ENCODE data around the gene EXOC6. TPM values are rescaled to one million over a fixed set of nuclear protein-coding genes. Genes with fewer than 3 reads are reported as not detected.
A peak's percentile ranks its signal among the peaks of the same experiment; 100 is the strongest.

EXOC6 gene
- polyA plus RNA-seq, 6 donors from 2014 or later: 11.8 to 16.2 (median 14.4) TPM

DNA sequence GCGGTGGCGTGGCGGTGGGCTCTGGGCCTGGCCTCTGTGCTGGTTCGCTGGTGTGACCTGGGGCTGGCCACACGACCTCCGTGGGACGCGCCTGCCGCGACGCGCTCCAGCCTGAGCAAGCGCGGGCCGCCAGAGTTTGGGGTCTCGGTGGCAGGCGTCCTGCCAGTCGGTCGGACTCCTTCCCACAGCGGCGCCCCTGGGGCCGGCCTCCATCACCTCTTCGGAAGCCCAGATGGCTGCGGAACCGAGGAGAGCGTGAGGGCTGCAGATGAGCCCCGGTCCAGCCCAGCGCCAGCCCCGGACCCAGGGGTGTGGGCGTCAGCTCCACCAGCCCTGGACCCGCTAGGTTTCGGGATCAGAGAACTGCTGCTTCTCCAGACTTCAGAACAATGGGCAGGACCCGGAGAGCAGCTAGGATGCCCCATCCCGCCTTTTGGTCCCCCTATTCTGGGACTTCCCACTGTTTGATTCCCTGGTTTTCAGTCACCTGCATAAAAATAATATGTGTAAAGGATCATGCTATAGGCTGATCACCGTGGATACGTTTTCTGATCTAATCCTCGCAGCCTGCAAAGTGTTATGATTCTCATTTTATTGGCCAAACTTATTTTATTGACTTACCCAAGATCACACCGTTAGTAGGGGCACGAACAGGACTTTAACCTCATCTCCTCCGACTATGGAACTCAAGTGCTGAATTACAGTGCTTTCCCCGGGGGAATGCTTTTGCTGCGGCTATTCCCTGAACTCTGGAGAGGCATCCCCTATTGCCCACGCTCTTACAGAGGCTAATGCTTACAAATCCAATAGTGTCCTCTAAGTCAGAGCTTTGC lies 215.0 kb downstream of the EXOC6 start:
- Mint-ChIP-seq H3K9me3 (no peaks in the 10 kb centered on the region), H3K4me1 (peaks cover 24 to 39% (median 28%) of the 10 kb centered on the region in 3 donors), H3K36me3 (peaks cover 15 to 24% of the 10 kb centered on the region in 2 donors), H3K27ac (no peak overlapping the region), H3K27me3 (peaks cover 54 to 76% (median 64%) of the 10 kb centered on the region in 3 donors), H3K4me3 (peak overlapping the region in 6 of 8 donors; percentile 9 to 88 (median 57))
- DNase-seq: no peak
- ATAC-seq (ENCODE audit: low read depth in 2 of 2): no peak

DNA sequence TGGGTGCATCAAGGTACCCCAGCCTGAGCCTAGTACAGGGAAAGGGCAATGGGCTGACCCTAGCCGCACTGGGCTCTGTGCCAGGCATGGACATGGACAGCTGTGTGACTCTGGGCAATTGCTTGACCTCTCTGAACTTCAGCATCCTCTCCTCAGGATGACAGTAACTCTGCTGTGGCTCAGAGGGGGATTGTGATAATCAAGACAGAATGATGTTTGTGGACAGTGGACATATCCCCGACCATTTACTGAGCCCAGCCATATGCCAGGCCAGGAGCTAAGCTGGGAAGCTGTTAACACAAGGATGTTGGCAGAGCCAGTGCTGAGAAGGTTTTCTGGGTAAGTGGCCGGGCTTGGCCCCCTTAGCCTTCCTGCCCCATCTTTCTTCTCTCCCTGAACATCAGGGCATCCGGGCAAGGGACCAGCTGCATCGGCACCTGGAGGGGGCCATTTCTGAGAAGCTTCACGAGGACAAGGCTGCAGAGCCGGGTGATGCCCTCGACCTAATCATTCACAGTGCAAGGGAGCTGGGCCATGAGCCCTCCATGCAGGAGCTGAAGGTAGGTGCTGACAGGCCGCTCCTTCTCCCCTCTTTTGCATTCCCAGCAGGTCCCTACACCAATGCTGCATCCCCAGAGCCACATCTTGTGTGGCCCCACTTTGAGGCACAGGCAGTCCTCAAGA lies 215.8 kb downstream of the EXOC6 start:
- peaks cover 9 to 18% of the 10 kb centered on the region in 2 donors for H3K36me3 Mint-ChIP-seq
- peaks cover 60 to 79% (median 69%) of the 10 kb centered on the region in 3 donors for H3K27me3 Mint-ChIP-seq
- DNase-seq (no peak), ATAC-seq (ENCODE audit: low read depth in 2 of 2) (no peak)
- H3K27ac Mint-ChIP-seq: no peak overlapping the region
- no peaks in the 10 kb centered on the region for H3K9me3 Mint-ChIP-seq
- peak overlapping the region in 6 of 8 donors; percentile 9 to 88 (median 50) for H3K4me3 Mint-ChIP-seq
- H3K4me1 Mint-ChIP-seq: peaks cover 30 to 44% (median 32%) of the 10 kb centered on the region in 3 donors

DNA sequence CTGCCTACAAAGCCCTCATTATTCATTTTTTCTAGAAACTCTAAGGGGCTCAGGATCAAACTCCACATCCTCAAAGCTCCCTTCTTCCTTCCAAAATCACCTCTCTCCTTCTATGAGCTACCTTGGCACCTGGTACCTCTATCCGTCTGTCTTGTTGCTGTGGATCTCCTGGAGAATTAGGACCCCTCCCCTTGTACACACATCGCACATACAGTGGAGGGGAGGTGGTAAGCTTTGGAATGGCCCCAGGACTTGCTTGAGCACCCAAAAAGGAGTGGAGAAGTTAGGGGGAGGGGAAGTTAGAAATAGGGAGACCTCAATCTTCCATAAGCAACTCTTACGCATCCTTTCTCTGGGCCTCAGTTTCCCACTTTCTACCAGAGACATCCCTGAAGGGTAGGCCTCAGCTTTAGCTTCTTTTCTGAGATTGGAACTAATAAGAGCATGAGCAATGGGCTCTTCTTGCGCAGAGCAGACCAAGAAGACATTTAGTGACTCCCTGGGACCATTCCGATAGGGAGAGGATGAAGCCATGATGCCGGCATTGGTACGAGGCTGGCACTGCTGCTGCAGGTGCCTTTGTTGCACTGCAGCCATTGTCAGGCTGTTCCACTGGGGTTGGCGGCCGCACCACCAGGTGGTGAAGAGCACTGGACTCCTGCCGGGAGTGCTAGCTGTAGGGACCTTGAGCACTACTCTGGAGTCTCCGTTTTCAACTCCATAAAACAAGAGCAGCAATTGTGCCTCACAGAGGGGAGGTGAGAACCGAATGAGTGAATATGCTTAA lies 216.7 kb downstream of the EXOC6 start:
- Mint-ChIP-seq H3K4me3 (peak overlapping the region in 3 of 8 donors; percentile 26 to 82 (median 68)), H3K27me3 (peaks cover 55 to 81% (median 67%) of the 10 kb centered on the region in 3 donors), H3K9me3 (no peaks in the 10 kb centered on the region), H3K27ac (peak overlapping the region in 1 of 6 donors; percentile 59), H3K36me3 (peaks cover 0 to 8% of the 10 kb centered on the region in 2 donors), H3K4me1 (peaks cover 26 to 38% (median 28%) of the 10 kb centered on the region in 3 donors)
- no peak for DNase-seq
- ATAC-seq (ENCODE audit: low read depth in 2 of 2): no peak

DNA sequence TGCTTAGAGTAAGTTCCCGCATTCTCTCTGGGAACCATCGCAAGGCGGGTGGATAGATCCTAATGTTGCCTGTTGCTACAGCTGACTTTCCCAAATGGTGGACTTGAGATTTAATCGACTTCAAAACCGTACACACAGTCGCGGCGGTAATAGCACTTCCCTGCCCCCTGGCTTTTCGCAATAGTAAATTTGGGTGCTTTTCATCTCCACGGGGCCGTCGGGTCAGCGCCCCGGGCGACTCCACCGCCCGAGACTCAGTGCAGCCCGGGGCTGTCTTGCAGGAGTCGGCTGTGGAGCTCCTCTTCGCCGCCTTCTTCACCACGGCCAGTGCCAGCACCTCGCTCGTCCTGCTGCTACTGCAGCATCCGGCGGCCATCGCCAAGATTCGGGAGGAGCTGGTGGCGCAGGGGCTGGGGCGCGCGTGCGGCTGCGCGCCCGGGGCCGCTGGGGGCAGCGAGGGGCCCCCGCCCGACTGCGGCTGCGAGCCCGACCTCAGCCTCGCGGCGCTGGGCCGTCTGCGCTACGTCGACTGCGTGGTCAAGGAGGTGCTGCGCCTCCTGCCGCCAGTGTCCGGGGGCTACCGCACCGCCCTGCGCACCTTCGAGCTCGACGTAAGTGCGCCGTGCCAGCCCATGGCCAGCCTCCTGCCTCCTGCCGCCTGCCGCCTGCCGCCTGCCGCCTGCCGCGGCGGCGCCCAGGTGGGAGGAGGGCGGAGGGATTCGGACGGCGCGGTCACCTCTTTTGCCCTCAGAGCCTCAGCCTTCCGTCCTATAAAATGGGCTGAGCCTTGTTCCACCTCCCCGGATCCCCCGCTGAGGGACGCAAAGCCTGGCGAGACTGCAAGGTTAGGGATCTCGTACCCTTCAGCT lies 217.6 kb downstream of the EXOC6 start:
- H3K27me3 Mint-ChIP-seq: peaks cover 63 to 87% (median 74%) of the 10 kb centered on the region in 3 donors
- H3K27ac Mint-ChIP-seq: peak overlapping the region in 2 of 6 donors; percentile 30 to 59
- peaks cover 23 to 40% (median 29%) of the 10 kb centered on the region in 3 donors for H3K4me1 Mint-ChIP-seq
- no peaks in the 10 kb centered on the region for H3K9me3 Mint-ChIP-seq
- DNase-seq (no peak), ATAC-seq (ENCODE audit: low read depth in 2 of 2) (no peak)
- H3K36me3 Mint-ChIP-seq: peaks cover 0 to 8% of the 10 kb centered on the region in 2 donors
- H3K4me3 Mint-ChIP-seq: peak overlapping the region in 2 of 8 donors; percentile 68 to 82

DNA sequence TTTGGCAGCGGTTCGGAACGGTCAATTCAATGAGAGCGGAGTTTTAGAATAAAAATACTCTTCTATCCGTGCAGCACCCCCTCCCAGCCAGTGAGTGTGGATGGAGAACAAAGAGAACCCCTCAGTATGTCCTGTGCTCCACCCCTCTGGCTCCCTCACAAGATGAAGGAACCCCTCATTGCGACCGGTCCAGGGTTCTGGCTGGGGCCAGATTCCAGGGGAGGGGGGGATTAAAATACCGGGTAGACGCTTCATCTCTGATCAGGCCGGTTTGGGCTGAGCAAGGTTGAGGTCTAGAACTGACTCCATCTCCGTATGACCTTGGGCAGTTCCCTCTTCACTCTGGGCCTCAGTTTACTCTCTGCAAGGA lies 218.2 kb downstream of the EXOC6 start:
- Mint-ChIP-seq H3K9me3 (no peaks in the 10 kb centered on the region), H3K27me3 (peaks cover 66 to 89% (median 76%) of the 10 kb centered on the region in 3 donors), H3K4me3 (peak overlapping the region in 2 of 8 donors; percentile 15 to 50), H3K27ac (peak overlapping the region in 1 of 6 donors; percentile 30), H3K4me1 (peaks cover 25 to 41% (median 31%) of the 10 kb centered on the region in 3 donors), H3K36me3 (peaks cover 0 to 8% of the 10 kb centered on the region in 2 donors)
- ATAC-seq (ENCODE audit: low read depth in 2 of 2) (no peak), DNase-seq (no peak)

DNA sequence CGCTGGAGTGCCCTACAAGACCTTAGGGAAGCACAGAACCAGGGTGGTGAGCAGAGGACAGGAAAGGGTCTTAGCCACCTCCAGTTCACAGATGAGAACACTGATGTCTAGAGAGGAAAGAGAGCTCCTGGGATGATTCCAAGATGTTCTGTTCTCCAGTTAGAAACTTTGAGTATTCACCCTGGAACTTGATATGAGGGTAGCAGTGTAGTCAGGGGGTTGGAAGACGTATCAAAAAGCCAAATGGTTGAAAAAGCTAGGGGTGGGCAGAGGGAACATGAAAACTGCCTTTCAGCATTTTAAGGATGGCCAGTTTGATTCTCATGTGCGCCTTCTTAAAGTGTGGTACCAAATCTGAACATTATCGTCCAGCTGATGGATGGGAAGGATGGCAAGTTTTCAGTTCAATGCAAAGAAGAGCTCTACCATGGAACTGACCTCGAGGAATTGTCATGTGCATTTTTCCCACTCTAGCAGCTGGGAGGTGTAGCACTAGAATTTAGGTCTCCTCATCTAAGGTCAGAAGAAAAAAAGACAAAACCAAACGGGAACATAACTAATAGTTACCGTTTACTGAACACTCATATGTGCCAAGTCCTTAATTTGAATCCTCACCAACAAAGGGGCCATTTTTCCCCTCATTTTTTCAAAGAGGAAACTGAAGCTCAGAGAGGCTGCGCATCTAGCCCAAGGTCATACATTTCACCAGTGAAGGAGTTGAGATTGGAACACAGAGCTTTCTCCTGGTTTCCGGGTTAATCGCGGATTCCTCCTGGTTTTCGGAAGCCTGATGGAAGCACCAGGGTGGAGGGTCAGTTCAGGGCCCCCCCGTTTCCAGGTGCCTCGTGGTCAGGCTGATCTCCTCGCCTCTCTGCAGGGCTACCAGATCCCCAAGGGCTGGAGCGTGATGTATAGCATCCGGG lies 219.4 kb downstream of the EXOC6 start:
- peaks cover 25 to 43% (median 31%) of the 10 kb centered on the region in 3 donors for H3K4me1 Mint-ChIP-seq
- ATAC-seq (ENCODE audit: low read depth in 2 of 2) (no peak), DNase-seq (no peak)
- H3K9me3 Mint-ChIP-seq: no peaks in the 10 kb centered on the region
- peak overlapping the region in 2 of 8 donors; percentile 6 to 8 for H3K4me3 Mint-ChIP-seq
- H3K27ac Mint-ChIP-seq: peak overlapping the region in 2 of 6 donors; percentile 44 to 61
- peaks cover 63 to 90% (median 82%) of the 10 kb centered on the region in 3 donors for H3K27me3 Mint-ChIP-seq
- peaks cover 0 to 8% of the 10 kb centered on the region in 2 donors for H3K36me3 Mint-ChIP-seq

DNA sequence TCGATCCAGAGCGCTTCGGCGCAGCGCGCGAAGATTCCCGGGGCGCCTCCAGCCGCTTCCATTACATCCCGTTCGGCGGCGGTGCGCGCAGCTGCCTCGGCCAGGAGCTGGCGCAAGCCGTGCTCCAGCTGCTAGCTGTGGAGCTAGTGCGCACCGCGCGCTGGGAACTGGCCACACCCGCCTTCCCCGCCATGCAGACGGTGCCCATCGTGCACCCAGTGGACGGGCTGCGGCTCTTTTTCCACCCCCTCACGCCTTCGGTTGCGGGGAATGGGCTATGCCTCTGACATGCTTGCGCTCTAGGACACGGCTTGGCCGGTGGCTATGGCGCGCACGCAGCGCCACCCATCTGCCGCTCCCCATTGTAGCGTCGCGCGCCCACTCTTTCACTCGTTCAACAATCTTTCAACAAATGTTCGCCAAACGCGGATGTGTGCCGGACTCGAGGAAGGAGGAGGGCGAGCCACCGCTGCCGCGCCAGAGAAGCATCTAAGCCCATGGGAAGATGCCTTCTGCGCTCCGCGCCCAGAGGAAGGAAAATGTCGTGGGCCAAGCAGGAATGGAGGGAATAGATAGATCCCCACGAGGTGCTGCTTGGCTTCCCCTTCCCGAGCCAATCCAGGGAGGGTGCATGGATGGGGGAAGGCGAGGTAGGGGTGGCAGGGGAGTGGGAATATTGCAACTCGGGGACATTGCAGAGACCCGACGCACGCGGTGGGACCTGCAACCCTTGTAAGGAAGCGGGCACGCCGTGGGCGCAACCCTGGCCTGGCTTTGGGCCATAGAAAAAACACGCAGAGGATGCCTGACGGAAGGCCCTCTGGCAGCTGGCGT lies 220.3 kb downstream of the EXOC6 start:
- Mint-ChIP-seq H3K4me3 (peak overlapping the region in 3 of 8 donors; percentile 35 to 45 (median 43)), H3K27ac (peak overlapping the region in 1 of 6 donors; percentile 49), H3K27me3 (peaks cover 59 to 92% (median 86%) of the 10 kb centered on the region in 3 donors), H3K9me3 (no peaks in the 10 kb centered on the region), H3K4me1 (peaks cover 30 to 50% (median 31%) of the 10 kb centered on the region in 3 donors), H3K36me3 (peaks cover 0 to 8% of the 10 kb centered on the region in 2 donors)
- ATAC-seq (ENCODE audit: low read depth in 2 of 2): no peak
- no peak for DNase-seq

DNA sequence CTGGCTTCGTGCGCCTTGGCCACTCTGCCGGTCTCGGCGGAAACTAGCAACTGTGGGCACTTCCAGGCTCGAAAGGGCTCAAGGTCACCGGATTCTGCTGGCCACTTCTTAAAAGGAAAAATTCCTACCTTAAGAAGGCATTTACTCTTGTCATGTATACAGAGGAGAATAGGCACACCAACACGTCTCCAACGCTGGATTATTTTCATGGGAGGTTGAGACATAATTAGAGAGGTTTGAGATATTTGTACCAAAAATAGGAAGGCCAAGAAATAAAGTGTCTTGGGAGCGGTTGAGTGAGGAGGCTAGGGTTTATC lies 220.9 kb downstream of the EXOC6 start:
- H3K27ac Mint-ChIP-seq: no peak overlapping the region
- H3K9me3 Mint-ChIP-seq: no peaks in the 10 kb centered on the region
- peaks cover 0 to 8% of the 10 kb centered on the region in 2 donors for H3K36me3 Mint-ChIP-seq
- no peak for DNase-seq
- H3K4me3 Mint-ChIP-seq: peak overlapping the region in 1 of 8 donors; percentile 47
- ATAC-seq (ENCODE audit: low read depth in 2 of 2): no peak
- peaks cover 56 to 89% (median 84%) of the 10 kb centered on the region in 3 donors for H3K27me3 Mint-ChIP-seq
- H3K4me1 Mint-ChIP-seq: peaks cover 32 to 52% (median 32%) of the 10 kb centered on the region in 3 donors

DNA sequence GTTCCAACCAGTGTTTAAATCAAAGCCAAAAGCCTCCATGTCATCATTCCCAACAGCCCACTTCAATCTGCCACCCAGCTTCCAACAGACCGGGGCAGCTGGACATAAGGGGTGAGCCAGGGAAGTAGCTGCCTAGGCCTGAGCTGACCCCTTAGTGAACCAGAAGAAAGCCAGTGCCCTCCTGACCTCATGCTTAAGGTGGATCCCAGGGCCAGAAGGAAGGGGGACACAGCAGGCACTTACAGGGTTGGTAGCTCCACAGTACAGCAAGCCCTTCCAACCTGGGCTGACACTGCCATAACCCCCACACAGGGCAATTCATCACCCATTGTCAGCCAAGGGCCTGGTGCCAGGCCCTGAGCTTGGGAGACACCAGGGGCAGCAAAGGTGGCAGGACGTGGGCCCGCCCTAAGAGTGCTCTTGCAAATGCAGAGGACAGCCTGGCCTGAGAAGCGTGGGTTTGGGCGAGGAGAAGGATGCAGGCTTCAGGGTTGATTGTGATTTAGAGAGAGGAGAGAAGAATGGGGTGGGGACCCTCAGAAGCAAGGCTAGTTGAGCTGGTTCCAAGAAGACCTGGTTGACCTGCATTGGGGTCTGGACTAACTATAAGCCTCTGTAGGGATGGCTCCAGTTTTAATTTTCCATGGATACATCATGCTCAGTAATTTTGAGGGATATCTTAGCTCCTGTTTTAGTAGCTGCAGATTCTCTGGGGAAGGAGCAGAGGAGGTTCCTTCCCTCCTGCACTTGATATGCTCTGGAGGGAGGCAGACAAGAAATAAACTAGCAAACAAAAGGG lies 222.3 kb downstream of the EXOC6 start:
- peaks cover 28 to 55% (median 43%) of the 10 kb centered on the region in 3 donors for H3K4me1 Mint-ChIP-seq
- no peak for DNase-seq
- H3K27ac Mint-ChIP-seq: peak overlapping the region in 2 of 6 donors; percentile 3 to 22
- no peaks in the 10 kb centered on the region for H3K36me3 Mint-ChIP-seq
- ATAC-seq (ENCODE audit: low read depth in 2 of 2): no peak
- H3K4me3 Mint-ChIP-seq: peak overlapping the region in 4 of 8 donors; percentile 30 to 88 (median 62)
- no peaks in the 10 kb centered on the region for H3K9me3 Mint-ChIP-seq
- H3K27me3 Mint-ChIP-seq: peaks cover 57 to 89% (median 84%) of the 10 kb centered on the region in 3 donors

DNA sequence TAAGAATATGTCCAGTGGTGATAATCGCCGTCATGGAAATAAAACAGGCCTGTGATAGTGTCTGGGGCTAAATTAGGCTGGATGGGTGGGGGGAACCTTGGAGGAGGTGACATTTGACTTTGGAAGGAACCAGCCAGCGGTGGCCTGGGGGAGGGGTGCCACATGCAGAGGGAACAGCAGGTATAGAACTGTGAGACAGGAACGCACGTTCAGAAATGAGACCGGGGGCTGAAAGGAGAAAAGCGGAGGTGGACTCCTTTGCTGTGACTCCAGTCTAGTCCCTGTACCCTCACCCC lies 222.8 kb downstream of the EXOC6 start:
- DNase-seq: no peak
- ATAC-seq (ENCODE audit: low read depth in 2 of 2): no peak
- Mint-ChIP-seq H3K4me3 (peak overlapping the region in 7 of 8 donors; percentile 13 to 88 (median 42)), H3K4me1 (peaks cover 28 to 53% (median 43%) of the 10 kb centered on the region in 3 donors), H3K27me3 (peaks cover 60 to 91% (median 89%) of the 10 kb centered on the region in 3 donors), H3K9me3 (no peaks in the 10 kb centered on the region), H3K27ac (no peak overlapping the region), H3K36me3 (no peaks in the 10 kb centered on the region)

Data from naive B cell (primary cell).